ENCODE measurements around the gene EPHA1.

The EPHA1 gene

GRCh38 chr7:143411976-143412708 lies 3.5 kb upstream of the EPHA1 start:
- Histone ChIP-seq H3K4me3 (ENCODE audit: low read depth, low read length) (no peak overlapping the region), H3K36me3 (no peaks in the 10 kb centered on the region), H3K27me3 (peaks cover 23% of the 10 kb centered on the region), H3K4me1 (no peaks in the 10 kb centered on the region), H3K9me3 (no peaks in the 10 kb centered on the region)
- no peak for TF ChIP-seq CTCF (IDR thresholded peaks at IDR 0.05; ENCODE audit: low read depth, low read length)
- no peak for DNase-seq

DNA sequence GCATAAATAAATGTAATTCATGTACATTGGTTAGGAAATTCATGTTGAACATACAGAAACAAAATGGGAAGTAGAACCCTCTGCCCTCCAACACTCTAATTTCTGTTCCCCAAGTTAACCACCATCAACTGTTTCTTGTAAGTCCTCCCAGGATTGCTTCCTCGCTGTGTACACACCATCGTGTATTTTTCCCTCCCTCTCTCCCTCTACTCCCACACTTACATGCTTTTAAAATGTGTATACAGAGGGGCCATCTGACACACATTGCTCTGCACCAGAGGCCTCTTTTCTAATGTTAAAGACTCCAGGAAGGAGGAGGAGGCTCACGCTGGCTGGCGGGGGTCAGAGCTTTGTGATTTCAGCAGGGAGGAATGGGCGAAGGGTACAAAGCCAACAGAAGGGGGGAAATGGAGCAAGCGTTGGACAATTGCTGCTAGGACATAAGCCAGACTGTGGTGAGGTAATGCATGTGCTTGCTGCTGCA lies 1.9 kb upstream of the EPHA1 start:
- H3K4me3 ChIP-seq (ENCODE audit: low read depth, low read length) = no peak overlapping the region
- no peaks in the 10 kb centered on the region for H3K9me3 ChIP-seq
- H3K4me1 ChIP-seq = no peaks in the 10 kb centered on the region
- no peak for TF ChIP-seq CTCF (IDR thresholded peaks at IDR 0.05; ENCODE audit: low read depth, low read length)
- H3K36me3 ChIP-seq = no peaks in the 10 kb centered on the region
- H3K27me3 ChIP-seq = peaks cover 15% of the 10 kb centered on the region
- DNase-seq = no peak

DNA sequence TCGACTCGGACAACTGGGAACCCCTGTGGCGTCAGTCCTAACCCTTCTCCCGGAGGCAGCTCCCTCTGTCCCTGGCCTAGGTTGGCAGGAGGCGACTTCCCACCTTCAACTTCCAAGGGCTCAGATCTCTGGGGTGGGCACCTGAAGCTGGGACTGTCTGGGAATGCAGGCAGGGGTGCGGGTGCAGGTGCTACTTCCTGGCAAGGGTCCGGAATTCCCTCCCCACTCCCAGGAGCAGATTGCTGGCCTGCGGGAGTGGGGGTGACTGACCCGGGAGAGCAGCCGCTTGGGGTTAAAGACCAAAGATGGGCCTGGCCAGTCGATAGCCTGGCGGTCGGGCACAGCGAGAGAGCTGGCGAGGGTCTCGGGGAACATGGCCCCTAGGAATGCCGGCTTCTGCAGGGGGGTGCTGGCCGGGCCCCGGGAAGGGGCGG lies 387 bp downstream of the EPHA1 start:
- Histone ChIP-seq H3K4me3 (ENCODE audit: low read depth, low read length) (no peak overlapping the region), H3K27me3 (peaks cover 16% of the 10 kb centered on the region), H3K9me3 (no peaks in the 10 kb centered on the region), H3K36me3 (no peaks in the 10 kb centered on the region), H3K4me1 (no peaks in the 10 kb centered on the region)
- no peak for DNase-seq
- no peak for TF ChIP-seq CTCF (IDR thresholded peaks at IDR 0.05; ENCODE audit: low read depth, low read length)

- Histone ChIP-seq H3K4me1 (no peaks in the 10 kb centered on the region), H3K9me3 (no peaks in the 10 kb centered on the region), H3K36me3 (no peaks in the 10 kb centered on the region), H3K4me3 (ENCODE audit: low read depth, low read length) (no peak overlapping the region), H3K27me3 (peaks cover 21% of the 10 kb centered on the region)
- no peak for TF ChIP-seq CTCF (IDR thresholded peaks at IDR 0.05; ENCODE audit: low read depth, low read length)
- no peak for DNase-seq
Observed at GRCh38 chr7:143407287-143408251, 1.1 kb downstream of the EPHA1 start.

- Histone ChIP-seq H3K9me3 (no peaks in the 10 kb centered on the region), H3K4me3 (ENCODE audit: low read depth, low read length) (no peak overlapping the region), H3K36me3 (no peaks in the 10 kb centered on the region), H3K27me3 (peaks cover 29% of the 10 kb centered on the region), H3K4me1 (no peaks in the 10 kb centered on the region)
- no peak for DNase-seq
- TF ChIP-seq CTCF (IDR thresholded peaks at IDR 0.05; ENCODE audit: low read depth, low read length) = no peak
Observed at GRCh38 chr7:143406002-143406357, 2.7 kb downstream of the EPHA1 start.
